OCI-LY3 (cell line): ENCODE measurements around the gene EPS8.

Experiments used
- H2AFZ ChIP-seq: fragments of 200-600, 300-600 bp; shearing (Covaris generic); 2 replicates; pipeline ENCODE4 v1.6.0; 2014; ENCODE audit warnings: antibody characterized with exemption, low read depth, low read length
- H3K27ac ChIP-seq: fragments of 200-600, 300-600 bp; sonication (generic); 2 replicates; pipeline ENCODE4 v1.5.1; 2014; ENCODE audit warnings: mild to moderate bottlenecking, low read length, moderate library complexity, mixed read lengths
- H3K27me3 ChIP-seq: fragments of 200-600, 300-600 bp; sonication (generic); 2 replicates; pipeline ENCODE4 v1.6.1; 2014; ENCODE audit warnings: low read depth, low read length, mixed read lengths
- H3K36me3 ChIP-seq: fragments of 200-600, 300-600 bp; sonication (generic); replicated peaks from 2 replicates; pipeline ENCODE3; 2014; ENCODE audit warnings: low read depth, low read length, mixed read lengths
- H3K4me1 ChIP-seq: fragments of 300-600, 200-600 bp; sonication (generic); 2 replicates; pipeline ENCODE4 v1.6.1; 2014; ENCODE audit warnings: low read length, mixed read lengths
- H3K4me2 ChIP-seq: fragments of 200-600, 300-600 bp; sonication (generic); 2 replicates; pipeline ENCODE4 v1.6.1; 2014; ENCODE audit warnings: low read length, mixed read lengths
- H3K4me3 ChIP-seq: fragments of 300-600, 200-600 bp; sonication (generic); 2 replicates; pipeline ENCODE4 v1.5.1; 2014; ENCODE audit warnings: antibody characterized with exemption, mild to moderate bottlenecking, low read length, moderate library complexity
- H3K79me2 ChIP-seq: fragments of 300-600, 200-600 bp; shearing (Covaris generic); 2 replicates; pipeline ENCODE4 v1.6.1; 2014; ENCODE audit warnings: mild to moderate bottlenecking, low read length, mixed read lengths
- H3K9ac ChIP-seq: fragments of 300-600, 200-600 bp; shearing (Covaris generic); 2 replicates; pipeline ENCODE4 v1.6.0; 2014; ENCODE audit warnings: mild to moderate bottlenecking, low read length, moderate library complexity
- H3K9me3 ChIP-seq: fragments of 200-600, 300-600 bp; shearing (Covaris generic); 2 replicates; pipeline ENCODE4 v1.6.1; 2014; ENCODE audit warnings: low read length, mixed read lengths; ENCODE audit not compliant: insufficient read depth
- H4K20me1 ChIP-seq: fragments of 200-600, 300-600 bp; sonication (generic); 2 replicates; pipeline ENCODE4 v1.6.1; 2016; ENCODE audit warnings: low read length, mixed read lengths; ENCODE audit not compliant: insufficient read depth
- EZH2phosphoT487 ChIP-seq: fragments of 200-600 bp; shearing (Covaris generic); IDR thresholded peaks from 2 replicates; pipeline ENCODE4 v1.6.1; 2018; ENCODE audit warnings: antibody characterized with exemption, mixed run types, low read depth
- TF ChIP-seq, protein P1 (sequence below): fragments of 200-600, 300-600 bp; sonication (generic); IDR thresholded peaks from 2 replicates; pipeline ENCODE4 v1.5.1; 2014; ENCODE audit warnings: antibody characterized with exemption, low read length, low read depth

The EPS8 gene

DNA sequence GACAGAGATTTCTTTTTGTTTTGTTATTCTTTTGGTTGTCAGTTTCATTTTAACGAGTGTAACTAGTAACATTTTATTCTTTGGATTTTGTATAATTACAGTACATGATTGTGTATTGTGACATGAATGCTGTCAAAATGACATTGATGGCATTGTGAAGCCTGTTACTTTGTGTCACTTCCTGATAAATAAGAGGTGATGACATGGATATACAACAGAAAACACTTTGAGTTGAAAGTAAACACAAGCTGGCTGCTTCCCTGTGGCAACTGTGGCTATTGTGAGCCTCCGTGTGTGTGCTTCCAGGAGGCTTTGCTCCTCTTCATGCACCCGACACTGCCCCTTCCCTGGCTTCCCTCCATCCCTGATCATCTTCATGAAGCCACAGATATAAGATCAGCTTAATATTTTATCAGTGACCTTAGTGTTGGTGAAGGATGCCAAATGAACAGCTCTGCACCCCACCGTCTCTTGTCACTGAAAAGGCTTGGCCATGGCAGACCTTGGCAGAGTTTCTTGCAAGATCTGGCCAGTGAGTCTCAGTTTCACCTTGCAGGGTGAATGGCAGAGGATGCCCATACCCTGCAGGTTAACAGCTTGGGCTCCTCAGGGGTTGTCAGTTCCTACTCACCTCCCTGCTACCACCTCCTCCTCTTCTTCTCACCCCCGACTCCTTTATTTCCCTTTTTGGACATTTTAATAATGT, 191.9 kb downstream of the EPS8 start:
- H3K4me3 ChIP-seq, result no peak overlapping the region
- no peaks in the 10 kb centered on the region for H3K9me3 ChIP-seq
- no peak overlapping the region for H3K9ac ChIP-seq
- TF ChIP-seq, protein P1, sequence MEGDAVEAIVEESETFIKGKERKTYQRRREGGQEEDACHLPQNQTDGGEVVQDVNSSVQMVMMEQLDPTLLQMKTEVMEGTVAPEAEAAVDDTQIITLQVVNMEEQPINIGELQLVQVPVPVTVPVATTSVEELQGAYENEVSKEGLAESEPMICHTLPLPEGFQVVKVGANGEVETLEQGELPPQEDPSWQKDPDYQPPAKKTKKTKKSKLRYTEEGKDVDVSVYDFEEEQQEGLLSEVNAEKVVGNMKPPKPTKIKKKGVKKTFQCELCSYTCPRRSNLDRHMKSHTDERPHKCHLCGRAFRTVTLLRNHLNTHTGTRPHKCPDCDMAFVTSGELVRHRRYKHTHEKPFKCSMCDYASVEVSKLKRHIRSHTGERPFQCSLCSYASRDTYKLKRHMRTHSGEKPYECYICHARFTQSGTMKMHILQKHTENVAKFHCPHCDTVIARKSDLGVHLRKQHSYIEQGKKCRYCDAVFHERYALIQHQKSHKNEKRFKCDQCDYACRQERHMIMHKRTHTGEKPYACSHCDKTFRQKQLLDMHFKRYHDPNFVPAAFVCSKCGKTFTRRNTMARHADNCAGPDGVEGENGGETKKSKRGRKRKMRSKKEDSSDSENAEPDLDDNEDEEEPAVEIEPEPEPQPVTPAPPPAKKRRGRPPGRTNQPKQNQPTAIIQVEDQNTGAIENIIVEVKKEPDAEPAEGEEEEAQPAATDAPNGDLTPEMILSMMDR, result no peak
- TF ChIP-seq EZH2phosphoT487, result no peak
- peaks cover 12% of the 10 kb centered on the region for H3K4me1 ChIP-seq
- H3K36me3 ChIP-seq, result peaks cover 12% of the 10 kb centered on the region
- no peaks in the 10 kb centered on the region for H3K27me3 ChIP-seq
- no peaks in the 10 kb centered on the region for H4K20me1 ChIP-seq
- no peaks in the 10 kb centered on the region for H3K79me2 ChIP-seq
- no peak overlapping the region for H3K27ac ChIP-seq
- no peak overlapping the region for H3K4me2 ChIP-seq
- no peak overlapping the region for H2AFZ ChIP-seq

DNA sequence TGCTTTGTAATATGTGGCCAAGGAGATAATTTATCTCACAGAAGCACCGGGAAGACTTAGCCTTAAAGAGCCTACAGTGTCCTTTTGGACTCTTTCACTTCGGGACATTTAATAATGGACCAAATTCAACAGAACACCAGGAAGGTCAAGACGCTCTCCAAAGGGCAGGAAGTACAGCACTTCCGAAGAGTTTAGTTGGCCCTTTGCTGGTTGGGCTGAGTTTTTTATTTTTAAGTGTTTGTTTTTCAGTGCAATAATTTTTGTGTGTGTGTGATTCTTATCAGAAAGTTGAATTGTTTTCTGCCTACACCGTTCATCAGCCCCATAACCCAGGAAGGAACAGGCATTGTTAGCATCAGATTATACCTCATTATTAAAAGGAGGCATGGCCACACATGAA, 193.0 kb downstream of the EPS8 start:
- TF ChIP-seq EZH2phosphoT487, result no peak
- TF ChIP-seq, protein P1, result no peak
- Histone ChIP-seq H3K4me1 (peaks cover 12% of the 10 kb centered on the region), H4K20me1 (no peaks in the 10 kb centered on the region), H3K27me3 (no peaks in the 10 kb centered on the region), H3K4me2 (no peak overlapping the region), H2AFZ (no peak overlapping the region), H3K79me2 (no peaks in the 10 kb centered on the region), H3K9ac (no peak overlapping the region), H3K4me3 (no peak overlapping the region), H3K36me3 (peaks cover 13% of the 10 kb centered on the region), H3K27ac (no peak overlapping the region), H3K9me3 (no peaks in the 10 kb centered on the region)

DNA sequence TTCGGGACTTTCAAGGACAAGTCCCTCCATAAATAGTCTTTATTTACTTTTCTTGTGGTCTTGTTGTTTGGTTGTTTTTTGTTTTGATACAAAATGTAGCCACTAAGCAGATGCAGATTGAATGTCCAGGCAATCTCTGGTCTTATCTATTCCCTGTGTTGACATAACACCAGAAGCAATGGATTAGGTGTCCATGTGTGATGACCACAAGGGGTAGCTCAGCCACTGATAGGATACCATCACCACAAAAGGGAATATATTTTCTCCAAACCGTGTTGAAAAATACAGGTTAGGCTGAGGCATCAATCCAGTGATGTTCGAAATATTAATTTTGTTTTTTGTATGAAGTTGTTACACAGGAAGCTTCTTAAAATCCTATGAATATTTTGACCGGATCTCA, 196.3 kb downstream of the EPS8 start:
- no peaks in the 10 kb centered on the region for H3K9me3 ChIP-seq
- peaks cover 8% of the 10 kb centered on the region for H3K4me1 ChIP-seq
- no peak overlapping the region for H3K27ac ChIP-seq
- H3K9ac ChIP-seq, result no peak overlapping the region
- H4K20me1 ChIP-seq, result no peaks in the 10 kb centered on the region
- no peaks in the 10 kb centered on the region for H3K27me3 ChIP-seq
- H3K36me3 ChIP-seq, result peaks cover 15% of the 10 kb centered on the region
- H3K4me3 ChIP-seq, result no peak overlapping the region
- no peak for TF ChIP-seq EZH2phosphoT487
- TF ChIP-seq, protein P1, result no peak
- no peak overlapping the region for H3K4me2 ChIP-seq
- no peaks in the 10 kb centered on the region for H3K79me2 ChIP-seq
- no peak overlapping the region for H2AFZ ChIP-seq

DNA sequence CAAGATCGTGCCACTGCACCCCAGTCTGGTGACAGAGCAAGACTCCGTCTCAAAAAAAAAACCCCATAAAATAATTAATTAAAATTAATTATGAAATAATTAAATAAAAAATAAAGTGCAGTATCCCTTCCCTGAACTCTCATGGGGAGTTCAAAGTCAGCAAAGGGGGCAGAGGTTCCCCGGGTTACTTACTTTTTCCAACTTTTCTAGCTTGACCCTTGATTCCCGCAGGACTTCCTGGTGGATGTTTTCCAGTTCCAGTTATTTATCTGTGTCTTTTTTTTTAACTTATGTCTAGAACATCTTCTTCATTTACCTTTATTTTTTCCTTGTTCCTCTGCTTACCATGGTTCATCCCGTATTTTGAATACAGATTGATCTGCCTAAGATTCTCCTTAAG, 197.4 kb downstream of the EPS8 start:
- H3K27ac ChIP-seq, result no peak overlapping the region

More for the DNA sequence above, 197.4 kb downstream of the EPS8 start:
- H4K20me1 ChIP-seq, result no peaks in the 10 kb centered on the region
- TF ChIP-seq, protein P1, result no peak
- no peak for TF ChIP-seq EZH2phosphoT487
- peaks cover 25% of the 10 kb centered on the region for H3K36me3 ChIP-seq
- H3K9ac ChIP-seq, result no peak overlapping the region
- no peak overlapping the region for H3K4me3 ChIP-seq
- no peak overlapping the region for H2AFZ ChIP-seq
- H3K27me3 ChIP-seq, result no peaks in the 10 kb centered on the region
- no peak overlapping the region for H3K4me2 ChIP-seq
- H3K79me2 ChIP-seq, result no peaks in the 10 kb centered on the region
- peaks cover 8% of the 10 kb centered on the region for H3K4me1 ChIP-seq
- no peaks in the 10 kb centered on the region for H3K9me3 ChIP-seq
